Activated CD8-positive, alpha-beta memory T cell treated with anti-CD3 and anti-CD28 coated beads, Interleukin-2, amount 50 U/mL, for 24 hours (primary cell): ENCODE measurements around the gene PLA2R1.
A peak's percentile ranks its signal among the peaks of the same experiment; 100 is the strongest.

Source experiments
- DNase-seq: peaks from one replicate; pipeline ENCODE4 v3.0.0-alpha.2; 2020; ENCODE audit errors: extremely low read depth

The PLA2R1 gene

GRCh38 chr2:159933727-159934049 lies 128.7 kb downstream of the PLA2R1 start:
- no peak for DNase-seq

GRCh38 chr2:159933040-159933726 lies 129.2 kb downstream of the PLA2R1 start:
- DNase-seq: no peak

DNA sequence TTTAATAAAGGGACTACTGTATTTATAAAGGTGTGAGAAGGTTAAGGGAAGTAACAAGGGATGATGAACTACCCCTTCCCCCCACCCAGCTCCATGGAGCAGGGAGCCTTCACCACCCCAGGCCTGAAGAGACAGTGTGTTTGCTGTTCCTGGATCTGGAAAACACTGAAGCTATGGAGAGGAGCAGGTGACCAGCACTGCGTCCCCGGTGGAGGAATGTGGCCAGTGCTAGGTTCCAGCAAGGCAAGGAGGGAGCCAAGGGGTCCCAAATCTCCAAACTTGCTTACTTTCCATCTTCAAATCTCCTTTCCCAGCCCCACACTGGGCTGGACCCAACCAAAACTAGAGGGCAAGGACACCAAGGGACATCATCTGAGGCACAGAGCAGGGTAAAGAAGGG lies 135.7 kb downstream of the PLA2R1 start:
- DNase-seq: no peak

- DNase-seq: no peak
These were observed 136.4 kb downstream of the PLA2R1 start for GRCh38 chr2:159925975-159926374.

DNA sequence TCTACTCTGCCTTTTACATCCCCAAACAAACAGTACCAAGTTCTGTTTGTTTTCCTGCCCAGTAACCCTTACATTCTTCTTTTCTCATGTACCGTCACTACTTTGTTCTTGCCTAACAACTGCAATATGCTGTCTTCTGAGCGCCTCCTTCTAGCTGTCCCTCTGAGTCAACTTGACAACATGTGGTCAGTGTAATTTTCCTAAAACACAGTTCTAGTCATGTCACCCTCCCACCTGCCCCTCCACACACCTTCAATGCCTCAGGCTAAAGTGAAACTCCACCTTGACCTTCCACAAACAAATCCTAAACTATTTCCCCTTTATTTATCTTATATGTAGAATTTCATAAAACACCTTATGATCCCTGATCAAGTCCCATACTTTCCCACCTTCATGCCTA lies 139.9 kb downstream of the PLA2R1 start:
- DNase-seq: no peak

DNA sequence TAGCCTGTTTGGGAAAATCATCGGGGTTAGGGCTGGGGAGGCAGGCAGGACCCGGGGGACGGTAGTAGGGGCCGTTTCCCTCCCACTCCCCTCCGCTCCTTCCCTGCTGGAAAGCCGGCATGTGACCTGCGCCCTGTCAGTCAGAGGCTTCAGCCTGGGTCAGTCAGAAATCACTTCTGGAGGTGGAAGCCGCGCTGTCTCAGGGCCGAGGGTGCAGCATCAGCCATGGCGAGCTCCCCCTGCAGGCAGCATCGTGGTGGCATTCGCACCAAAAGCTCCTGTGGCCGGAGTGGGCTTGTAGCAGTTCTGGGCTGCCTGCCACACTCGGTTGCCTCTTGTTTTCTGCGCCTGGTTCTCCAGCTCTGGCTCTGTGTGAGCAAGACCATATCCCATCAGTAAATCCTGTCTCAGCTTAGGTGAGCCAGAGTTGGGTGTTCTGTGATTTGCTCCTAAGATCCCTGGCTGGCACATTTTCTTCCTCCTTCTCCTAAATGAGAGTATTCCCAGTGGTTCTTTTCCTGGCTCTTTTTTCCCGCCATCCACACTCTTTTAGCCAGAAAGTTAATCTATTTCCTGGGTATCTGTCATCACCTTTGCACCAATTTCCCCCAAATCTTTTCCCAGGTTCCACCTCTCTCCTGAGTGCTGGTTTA lies 140.5 kb downstream of the PLA2R1 start:
- DNase-seq: peak; percentile 62

GRCh38 chr2:159916511-159916910 lies 145.9 kb downstream of the PLA2R1 start:
- no peak for DNase-seq

GRCh38 chr2:159913900-159914299 lies 148.5 kb downstream of the PLA2R1 start:
- no peak for DNase-seq

DNA sequence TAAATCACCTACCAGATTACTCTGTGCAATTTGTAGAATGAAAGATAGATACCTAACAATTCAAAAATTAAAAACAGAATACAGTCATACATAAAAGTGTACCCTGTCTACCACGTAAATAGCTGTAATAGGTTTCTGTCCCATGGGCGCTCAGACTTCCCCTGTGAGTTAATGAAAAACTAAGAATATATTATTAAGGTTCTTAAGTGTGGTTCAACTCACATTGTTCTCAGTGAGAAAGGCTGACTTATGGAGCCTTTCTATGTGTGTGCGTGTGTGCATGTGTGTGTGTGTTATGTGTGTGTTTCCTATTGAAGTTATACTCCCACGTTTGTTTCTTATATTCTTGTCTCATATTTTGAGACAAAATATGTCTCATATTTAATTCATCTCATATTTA lies 149.8 kb downstream of the PLA2R1 start:
- DNase-seq: no peak

GRCh38 chr2:159910951-159911350 lies 151.5 kb downstream of the PLA2R1 start:
- DNase-seq: no peak

GRCh38 chr2:159908623-159909022 lies 153.8 kb downstream of the PLA2R1 start:
- DNase-seq: no peak

- no peak for DNase-seq
These were observed 154.5 kb downstream of the PLA2R1 start for GRCh38 chr2:159907909-159908308.

DNA sequence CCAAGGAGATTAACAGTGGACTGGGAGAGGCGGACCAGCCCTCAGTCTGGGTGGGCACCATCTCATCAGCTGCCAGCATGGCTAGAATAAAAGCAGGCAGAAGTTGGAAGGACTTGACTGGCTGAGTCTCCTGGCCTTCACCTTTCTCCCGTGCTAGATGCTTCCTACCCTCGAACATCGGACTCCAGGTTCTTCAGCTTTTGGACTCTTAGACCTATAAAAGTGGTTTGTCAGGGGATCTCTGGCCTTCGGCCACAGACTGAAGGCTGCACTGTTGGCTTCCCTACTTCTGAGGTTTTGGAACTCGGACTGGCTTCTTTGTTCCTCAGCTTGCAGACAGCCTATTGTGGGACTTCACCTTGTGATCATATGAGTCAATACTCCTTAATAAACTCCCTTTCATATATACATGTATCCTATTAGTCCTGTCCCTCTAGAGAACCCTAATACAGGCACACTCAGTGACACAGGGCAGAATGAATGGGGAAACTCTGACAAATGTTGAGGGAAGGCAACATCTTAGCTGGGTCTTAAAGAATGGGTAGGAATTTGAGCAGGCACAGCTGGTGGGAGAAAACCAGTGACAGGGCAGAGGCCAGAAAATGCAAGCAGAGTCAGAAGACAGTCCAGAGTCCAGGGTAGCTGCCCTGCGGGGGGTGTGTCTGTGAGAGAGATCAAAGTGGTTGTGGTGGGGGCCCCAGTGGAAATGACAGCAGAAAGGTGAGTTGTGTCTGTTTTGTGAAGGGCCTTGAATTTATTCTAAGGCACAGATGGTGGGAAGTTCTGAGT lies 156.3 kb downstream of the PLA2R1 start:
- DNase-seq: no peak

GRCh38 chr2:159904959-159905305 lies 157.5 kb downstream of the PLA2R1 start:
- no peak for DNase-seq

DNA sequence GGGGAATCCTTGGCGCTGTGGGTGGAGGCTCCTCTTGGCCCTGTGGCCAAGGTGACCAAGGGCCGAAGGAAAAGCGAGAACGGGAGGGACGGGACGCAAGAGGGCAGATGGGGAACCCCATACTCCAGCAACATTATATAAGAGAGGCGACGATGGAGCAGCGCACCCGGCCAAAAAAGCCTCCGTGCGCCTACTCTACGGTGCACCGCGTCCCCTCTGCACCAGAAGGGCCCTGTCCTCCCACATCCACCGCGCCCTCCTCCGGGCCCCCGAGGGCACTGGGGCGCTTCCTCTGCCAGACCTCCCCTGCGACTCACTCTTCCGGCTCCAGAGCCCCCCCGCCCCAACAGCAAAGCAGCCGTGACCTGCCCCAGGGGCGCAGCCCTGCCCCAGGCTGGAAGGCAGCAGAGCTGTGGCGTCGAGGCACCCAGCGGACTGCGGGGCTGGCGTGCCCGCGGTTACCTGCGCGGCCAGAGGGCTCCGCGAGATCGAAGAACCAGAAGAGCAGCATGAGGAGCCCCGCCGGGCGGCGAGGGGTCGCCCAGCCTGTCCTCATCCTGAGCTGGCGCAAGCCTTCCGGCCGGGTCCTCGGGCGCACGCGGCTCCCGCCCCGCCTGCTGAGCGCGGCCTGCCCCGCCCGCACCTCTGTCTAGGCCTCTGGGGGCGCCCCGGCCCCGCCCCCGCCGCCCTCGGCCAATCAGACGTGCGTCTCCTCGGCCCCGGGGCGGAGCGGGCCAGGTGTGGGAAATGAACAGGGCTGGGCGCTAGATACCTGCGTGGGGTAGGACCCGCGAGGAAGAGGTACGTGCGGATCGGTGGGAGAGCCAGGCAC lies 158.1 kb downstream of the PLA2R1 start, which contains the start of gene LY75:
TSS of gene LY75 (minus strand) at position 630 of the 832 bp plus-strand sequence.
- DNase-seq: no peak

DNA sequence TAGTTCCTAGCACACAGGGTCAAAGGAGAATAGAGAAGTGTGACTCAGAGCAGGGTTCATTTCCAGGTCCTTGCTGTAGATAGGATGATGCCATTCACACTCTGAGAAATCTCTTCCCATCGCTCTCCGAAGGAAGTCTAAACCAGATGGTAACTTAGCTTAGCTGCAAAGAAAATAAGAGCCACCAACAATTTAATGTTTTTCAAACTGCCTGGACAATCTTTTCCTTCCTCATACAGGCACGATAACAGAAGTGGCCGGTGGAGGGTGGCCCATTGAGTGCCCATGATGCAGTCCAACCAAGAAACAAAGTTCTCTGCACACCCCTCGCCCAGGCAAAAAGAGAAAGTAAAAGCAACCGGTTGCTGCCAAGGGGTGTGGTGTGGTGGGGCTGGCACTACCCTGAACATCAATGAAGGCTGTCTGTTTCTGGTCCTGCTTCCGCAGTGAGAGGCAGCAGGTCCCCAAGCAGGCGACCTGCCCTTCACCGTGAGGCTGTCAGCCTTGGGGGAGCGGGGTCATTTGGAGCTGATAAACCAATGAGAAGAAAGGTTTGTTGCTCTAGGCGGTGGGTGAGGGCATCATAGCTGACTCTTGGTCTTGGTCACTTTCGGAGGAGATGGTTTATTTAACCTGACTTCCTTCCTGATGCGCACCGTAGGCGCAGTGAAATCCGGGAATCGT lies 158.8 kb downstream of the PLA2R1 start:
- DNase-seq: no peak

DNA sequence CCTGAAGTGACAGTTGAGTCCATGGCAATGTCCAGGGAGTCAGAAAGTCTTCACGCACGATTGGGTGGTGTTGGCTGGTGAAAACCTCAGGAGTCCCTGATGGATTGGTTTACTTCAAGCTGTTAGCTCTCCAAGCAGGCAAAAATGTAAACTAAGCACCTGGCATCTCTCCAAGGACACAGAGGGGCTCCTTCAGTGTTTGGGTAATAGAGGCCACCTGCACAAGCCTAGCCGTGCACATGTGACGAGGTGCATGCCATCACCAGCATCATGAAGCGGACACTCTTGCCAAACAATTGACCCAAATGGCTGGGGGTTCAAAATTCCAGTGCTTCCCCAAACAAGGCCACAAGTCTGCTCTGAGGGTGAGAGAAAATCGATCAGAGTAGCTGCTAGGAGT lies 159.7 kb downstream of the PLA2R1 start:
- no peak for DNase-seq

- no peak for DNase-seq
These were observed 162.1 kb downstream of the PLA2R1 start for GRCh38 chr2:159900343-159900742.

DNA sequence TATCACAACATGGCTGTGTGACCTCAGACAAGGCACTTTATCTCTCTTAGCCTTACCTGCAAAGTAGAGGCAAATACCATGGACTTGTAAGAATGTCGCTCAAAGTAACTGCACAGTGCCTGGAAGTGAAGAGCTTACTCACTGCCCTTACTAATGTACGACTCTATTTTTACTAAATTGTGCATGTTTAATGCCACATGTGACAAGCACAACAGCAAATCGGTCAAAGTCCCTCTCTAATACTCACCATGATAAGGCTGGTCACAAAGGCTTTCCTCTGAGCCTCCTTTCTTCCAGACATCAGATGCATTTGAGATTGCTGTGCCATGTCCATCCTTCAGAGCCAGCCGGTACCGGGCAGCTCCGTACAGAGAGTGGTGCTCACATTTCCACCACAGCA lies 164.0 kb downstream of the PLA2R1 start:
- DNase-seq: no peak

- DNase-seq: no peak
These were observed 164.7 kb downstream of the PLA2R1 start for GRCh38 chr2:159897720-159898119.

DNA sequence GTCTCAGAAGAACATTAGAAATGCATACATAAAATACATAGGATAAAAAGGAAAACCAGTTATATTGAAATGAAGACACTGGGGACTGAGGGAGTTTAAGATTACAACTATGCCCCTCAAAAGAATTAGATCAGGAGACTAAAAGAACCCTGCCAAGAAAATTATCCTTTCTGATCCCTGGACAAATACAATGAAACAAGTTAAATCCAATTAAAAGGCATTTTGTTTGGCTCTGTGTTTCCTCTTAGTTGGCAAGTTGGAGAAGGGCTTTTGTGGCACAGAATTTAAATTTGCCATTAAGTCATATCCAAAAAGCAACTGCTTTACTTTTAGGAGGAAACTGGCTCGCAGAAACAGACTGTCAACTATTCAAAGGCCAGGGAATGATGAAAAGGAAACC lies 165.3 kb downstream of the PLA2R1 start:
- DNase-seq: no peak
